Coronary artery (tissue), 2 donors: ENCODE data around the gene ASB2.

Experiments
- DNase-seq: peaks from one replicate; pipeline ENCODE4 v3.0.0-alpha.2; 2017; ENCODE audit warnings: low spot score
- H3K27ac ChIP-seq, 2 donors: fragments of 200-600 bp; sonication (generic); one replicate each; pipeline ENCODE4 v1.5.1; 2016 to 2019
- H3K4me3 ChIP-seq: fragments of 200-600 bp; sonication (generic); 2 replicates; pipeline ENCODE4 v1.5.1; 2016; ENCODE audit warnings: mild to moderate bottlenecking, moderate library complexity
- CTCF ChIP-seq: fragments of 200-600 bp; sonication (generic); IDR thresholded peaks from one replicate; pipeline ENCODE4 v1.5.1; 2019; ENCODE audit warnings: antibody characterized with exemption

Gene ASB2

GRCh38 chr14:93981316-93982229 is 5.2 kb upstream of the ASB2 start:
- DNase-seq: no peak
- H3K27ac ChIP-seq: peak overlapping the region; percentile 76 to 92
- no peak for TF ChIP-seq CTCF

GRCh38 chr14:93980456-93981201 is 4.3 kb upstream of the ASB2 start:
- TF ChIP-seq CTCF: no peak
- Histone ChIP-seq H3K27ac (peak overlapping the region; percentile 76 to 92), H3K4me3 (no peak overlapping the region)
- DNase-seq: peak; percentile 86

More at GRCh38 chr14:93981316-93982229, 5.2 kb upstream of the ASB2 start:
- H3K4me3 ChIP-seq: no peak overlapping the region

DNA sequence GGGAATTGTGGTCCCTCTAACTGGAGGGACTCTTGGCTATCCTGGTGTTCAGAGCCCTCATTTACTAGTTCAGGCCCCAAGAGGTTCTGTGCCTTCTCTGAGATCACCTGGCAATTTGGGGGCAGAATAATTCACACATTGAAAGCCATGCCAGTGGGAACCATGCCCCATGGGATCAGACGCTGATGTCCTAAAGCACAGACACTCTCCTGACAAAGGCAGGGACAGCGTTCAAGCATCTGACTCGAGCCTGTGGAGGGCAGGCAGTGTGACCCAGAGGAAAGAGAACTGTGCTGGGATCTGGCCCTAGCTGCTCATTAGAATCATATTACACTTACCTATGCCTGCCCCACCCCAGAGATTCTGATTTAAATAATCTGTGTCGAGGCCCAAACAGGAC is 2.4 kb upstream of the ASB2 start:
- DNase-seq: no peak
- H3K27ac ChIP-seq: peak overlapping the region; percentile 75 to 92
- TF ChIP-seq CTCF: no peak
- H3K4me3 ChIP-seq: no peak overlapping the region

DNA sequence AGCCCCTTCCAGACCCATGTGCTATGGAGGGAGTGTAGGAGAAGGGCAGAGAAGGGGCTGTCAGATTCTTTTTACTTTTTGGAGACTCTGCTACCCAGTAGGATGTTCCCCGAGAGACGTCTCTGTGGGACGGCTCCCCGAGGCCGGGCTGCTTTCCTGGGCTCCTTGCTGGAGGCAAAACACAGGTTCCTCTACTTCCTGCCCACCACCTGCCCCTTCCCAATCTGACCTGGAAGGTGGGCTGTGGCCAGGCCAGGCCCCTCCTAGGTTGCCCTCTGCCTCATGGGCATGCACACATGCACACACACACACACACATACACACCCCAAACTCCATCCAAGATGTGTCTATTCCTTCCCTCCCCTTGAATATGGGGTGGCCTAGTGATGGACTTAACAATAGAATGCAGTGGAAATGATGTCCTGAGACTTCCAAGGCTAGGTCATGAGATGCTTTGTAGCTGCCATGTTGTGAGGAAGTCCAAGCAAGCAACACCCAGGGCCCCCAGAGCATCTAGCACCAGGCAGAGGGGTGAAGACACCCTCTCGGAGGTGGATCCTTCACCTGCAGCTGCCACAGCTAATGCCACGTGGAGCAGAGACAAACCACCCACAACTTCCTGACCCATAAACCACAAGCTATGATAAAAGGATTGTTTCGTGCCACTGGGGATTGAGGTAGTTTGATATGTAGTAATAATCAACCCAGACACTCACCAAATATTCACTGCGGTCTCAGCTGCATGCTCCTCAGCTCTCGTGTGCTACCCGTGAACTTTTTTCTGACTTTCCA is 1.6 kb upstream of the ASB2 start:
- Histone ChIP-seq H3K27ac (peak overlapping the region; percentile 75 to 92), H3K4me3 (no peak overlapping the region)
- no peak for DNase-seq
- no peak for TF ChIP-seq CTCF

- peak overlapping the region; percentile 70 for H3K4me3 ChIP-seq
- no peak for TF ChIP-seq CTCF
- peak overlapping the region; percentile 75 to 92 for H3K27ac ChIP-seq
- no peak for DNase-seq
Observed at GRCh38 chr14:93977171-93977570, 801 bp upstream of the ASB2 start.

GRCh38 chr14:93975791-93976476 is 436 bp downstream of the ASB2 start:
- peak overlapping the region; percentile 75 to 92 for H3K27ac ChIP-seq
- no peak for DNase-seq
- no peak for TF ChIP-seq CTCF
- H3K4me3 ChIP-seq: peak overlapping the region; percentile 70
